HG03565 (cell line): ENCODE results near the gene MPHOSPH10.
A peak's percentile ranks its signal among the peaks of the same experiment; 100 is the strongest.
"Not testable (repeated sequence)": the region's sequence is repeated elsewhere in the genome, so short reads cannot be mapped to it uniquely, and the experiment has no call there.

Source experiments
- ATAC-seq: cut with Tn5 transposase; IDR thresholded peaks from one replicate; pipeline ENCODE4 v1.9.1; 2021; ENCODE audit warnings: mild to moderate bottlenecking, moderate library complexity; ENCODE audit not compliant: unreplicated experiment

MPHOSPH10 gene

GRCh38 chr2:71130152-71130904 lies at the start of gene MPHOSPH10, which contains the start of gene MCEE:
Gene MPHOSPH10 (plus strand): TSS chr2:71130634. CDS start chr2:71130666, 32 bp downstream.
Gene MCEE (minus strand): TSS chr2:71130229. CDS start chr2:71130219, 10 bp downstream.
- ATAC-seq: peak; percentile 70

- peak; percentile 56 for ATAC-seq
Measured at GRCh38 chr2:71082402-71083252, 47.8 kb upstream of the MPHOSPH10 start.

GRCh38 chr2:71083297-71083696 lies 47.1 kb upstream of the MPHOSPH10 start:
- ATAC-seq: not testable (repeated sequence)

GRCh38 chr2:71083752-71084312 lies 46.6 kb upstream of the MPHOSPH10 start:
- ATAC-seq: not testable (repeated sequence)

- ATAC-seq: not testable (repeated sequence)
Measured at GRCh38 chr2:71085325-71086003, 45.0 kb upstream of the MPHOSPH10 start.

- not testable (repeated sequence) for ATAC-seq
Measured at GRCh38 chr2:71089475-71089874, 41.0 kb upstream of the MPHOSPH10 start.

- not testable (repeated sequence) for ATAC-seq
Measured at GRCh38 chr2:71091808-71092207, 38.6 kb upstream of the MPHOSPH10 start.

- not testable (repeated sequence) for ATAC-seq
Measured at GRCh38 chr2:71092491-71093260, 37.8 kb upstream of the MPHOSPH10 start.

GRCh38 chr2:71100195-71100964 lies 30.1 kb upstream of the MPHOSPH10 start:
- ATAC-seq: no peak

- ATAC-seq: no peak
Measured at GRCh38 chr2:71101656-71102055, 28.8 kb upstream of the MPHOSPH10 start.

GRCh38 chr2:71102981-71103681 lies 27.3 kb upstream of the MPHOSPH10 start:
- ATAC-seq: no peak

- no peak for ATAC-seq
Measured at GRCh38 chr2:71103809-71104208, 26.6 kb upstream of the MPHOSPH10 start.

- ATAC-seq: not testable (repeated sequence)
Measured at GRCh38 chr2:71106463-71106862, 24.0 kb upstream of the MPHOSPH10 start.

GRCh38 chr2:71108091-71108490 lies 22.3 kb upstream of the MPHOSPH10 start:
- ATAC-seq: no peak

GRCh38 chr2:71113843-71114242 lies 16.6 kb upstream of the MPHOSPH10 start:
- no peak for ATAC-seq

GRCh38 chr2:71117063-71117462 lies 13.4 kb upstream of the MPHOSPH10 start:
- ATAC-seq: no peak

- no peak for ATAC-seq
Measured at GRCh38 chr2:71120195-71120594, 10.2 kb upstream of the MPHOSPH10 start.

- ATAC-seq: no peak
Measured at GRCh38 chr2:71121479-71121878, 9.0 kb upstream of the MPHOSPH10 start.
